Renal cortical epithelial cell (primary cell): ENCODE measurements around the gene SLC39A11. TPM values are rescaled to one million over a fixed set of nuclear protein-coding genes. Genes with fewer than 3 reads are reported as not detected.
"Not testable (repeated sequence)": the region's sequence is repeated elsewhere in the genome, so short reads cannot be mapped to it uniquely, and the experiment has no call there.

ENCODE experiments used
- DNase-seq: peaks from one replicate; pipeline ENCODE4 v3.0.0-alpha.2; 2011; ENCODE audit warnings: low read depth
- total RNA-seq: library from RNA; depleted of rRNA; stranded (reverse); fragments of >200 nt; gene quantifications from 2 replicates; pipeline ENCODE4 v1.2.3, GENCODE V29; 2014

The SLC39A11 gene
- total RNA-seq, 1 donor from 2014 or later = 24.2 TPM

DNA sequence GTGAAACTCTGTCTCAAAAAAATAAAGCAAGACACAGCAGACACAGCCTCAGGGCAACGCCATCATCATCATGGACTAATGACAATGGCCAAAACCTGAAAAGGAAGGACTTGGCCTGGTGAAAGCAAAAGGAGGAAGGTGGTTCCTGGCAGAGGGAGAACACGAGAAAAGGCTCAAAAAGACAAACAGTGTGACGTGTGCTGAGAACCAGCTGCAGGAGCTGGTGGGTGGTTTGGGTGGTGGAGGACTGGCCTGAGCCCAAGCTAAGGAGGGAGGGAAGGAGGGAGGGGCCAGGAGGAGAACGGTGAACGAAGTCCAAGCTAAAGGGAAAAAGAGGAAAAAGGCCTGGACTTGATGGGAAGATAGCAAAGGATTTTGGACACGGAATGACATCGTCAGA is 85.1 kb downstream of the SLC39A11 start:
- DNase-seq = peak; percentile 27

DNA sequence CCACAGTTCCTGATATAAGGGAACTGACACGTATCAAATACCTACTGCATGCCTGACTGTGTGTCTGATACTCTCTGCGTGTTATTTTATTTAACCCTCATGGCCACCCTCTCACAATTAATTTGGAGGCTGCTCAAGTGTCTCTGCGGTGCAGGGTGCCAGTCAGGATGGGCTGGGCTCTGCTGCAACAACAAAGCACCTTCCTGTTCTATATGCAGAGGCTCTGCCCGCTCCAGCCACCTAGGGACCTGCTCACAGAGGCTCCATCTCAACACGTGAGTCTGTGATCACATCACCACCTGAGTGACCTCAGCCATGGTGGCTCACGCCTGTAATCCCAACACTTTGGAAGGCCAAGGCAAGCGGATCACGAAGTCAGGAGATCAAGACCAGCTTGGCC is 87.1 kb downstream of the SLC39A11 start:
- no peak for DNase-seq

DNA sequence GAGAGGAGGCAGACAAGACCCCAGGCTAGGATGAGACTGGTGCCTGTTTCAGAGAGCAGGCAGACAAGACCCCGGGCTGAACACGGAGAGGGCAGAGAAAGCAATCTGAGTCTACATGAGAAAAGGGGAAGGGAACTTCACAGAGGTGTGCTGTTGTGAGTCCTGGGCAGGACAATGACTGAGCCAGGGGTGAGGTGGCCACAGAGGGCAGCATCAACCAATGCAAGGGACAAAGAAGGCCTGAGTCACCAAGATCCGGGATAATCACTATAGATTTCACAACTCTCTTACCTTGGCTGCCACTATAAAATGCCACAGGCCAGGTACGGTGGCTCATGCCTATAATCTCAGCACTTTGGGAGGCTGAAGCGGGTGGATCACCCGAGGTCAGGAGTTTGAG is 89.0 kb downstream of the SLC39A11 start:
- peak; percentile 29 for DNase-seq

GRCh38 chr17:73000832-73001231 is 91.7 kb downstream of the SLC39A11 start:
- DNase-seq = no peak

GRCh38 chr17:72999474-72999873 is 93.0 kb downstream of the SLC39A11 start:
- not testable (repeated sequence) for DNase-seq

GRCh38 chr17:72998343-72998742 is 94.1 kb downstream of the SLC39A11 start:
- no peak for DNase-seq

GRCh38 chr17:72997559-72997958 is 94.9 kb downstream of the SLC39A11 start:
- no peak for DNase-seq

DNA sequence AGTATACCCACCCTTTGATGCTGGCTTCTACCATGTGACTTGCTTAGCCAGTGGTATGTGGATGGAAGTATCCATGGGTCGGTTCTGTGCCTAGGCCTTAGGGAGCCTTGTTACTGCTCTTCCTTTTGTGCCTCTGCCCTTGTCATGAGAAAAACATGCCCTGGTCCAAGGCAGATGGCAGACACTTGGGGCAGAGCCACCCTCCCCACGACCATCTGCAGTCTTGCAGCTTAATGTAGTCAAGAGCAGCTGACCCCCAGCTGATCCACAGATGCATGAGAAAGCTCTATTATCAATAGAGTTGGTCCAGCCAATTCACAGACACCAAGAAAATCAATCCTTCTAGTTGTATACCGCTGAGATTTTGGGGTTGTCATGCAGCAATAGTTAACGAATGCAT is 95.7 kb downstream of the SLC39A11 start:
- DNase-seq = no peak

GRCh38 chr17:72995008-72995656 is 97.4 kb downstream of the SLC39A11 start:
- no peak for DNase-seq

- not testable (repeated sequence) for DNase-seq
Observed at GRCh38 chr17:72992783-72993467, 99.6 kb downstream of the SLC39A11 start.

- DNase-seq = no peak
Observed at GRCh38 chr17:72991651-72992050, 100.8 kb downstream of the SLC39A11 start.

DNA sequence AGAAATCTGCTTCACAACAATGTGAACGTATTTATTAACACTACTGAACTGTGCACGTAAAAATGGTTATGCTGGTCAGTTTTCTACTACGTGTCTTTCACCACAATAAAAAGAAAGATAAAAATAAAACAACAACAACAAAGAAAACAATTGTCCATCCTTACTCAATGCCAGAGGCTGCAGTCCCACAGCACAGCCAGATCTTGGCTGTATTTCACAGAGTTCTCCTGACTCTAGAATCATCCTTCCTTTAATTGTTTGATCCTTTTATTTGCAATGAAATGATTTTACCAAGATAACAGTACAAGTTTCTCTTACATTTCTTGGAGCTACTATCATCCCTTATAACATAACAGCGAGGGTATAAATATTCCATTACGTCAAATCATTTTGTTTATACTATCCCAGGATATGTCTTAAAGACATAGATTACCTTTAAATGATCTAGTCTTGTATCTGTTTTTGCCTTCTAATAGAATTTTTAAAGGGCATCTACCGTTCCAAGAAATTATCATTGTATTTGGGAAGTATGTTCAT is 103.3 kb downstream of the SLC39A11 start:
- DNase-seq = no peak

- DNase-seq = no peak
Observed at GRCh38 chr17:72988451-72988850, 104.0 kb downstream of the SLC39A11 start.

DNA sequence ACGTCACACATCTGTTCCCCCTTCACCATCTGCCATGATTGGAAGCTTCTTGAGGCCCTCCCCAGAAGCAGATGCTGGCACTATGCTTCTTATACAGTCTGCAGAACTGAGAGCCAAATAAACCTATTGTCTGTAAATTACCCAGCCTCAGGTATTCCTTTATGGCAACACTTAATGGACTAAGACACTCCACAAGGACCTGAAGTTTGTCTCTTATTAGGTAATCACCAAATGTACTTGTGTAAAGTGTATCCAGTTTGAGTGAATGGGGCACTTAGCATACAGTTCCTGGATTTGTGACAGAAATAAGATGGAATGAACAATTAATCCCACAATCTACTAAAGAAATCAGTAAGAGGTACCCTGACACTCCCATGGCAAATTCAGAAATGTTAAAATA is 105.3 kb downstream of the SLC39A11 start:
- no peak for DNase-seq

DNA sequence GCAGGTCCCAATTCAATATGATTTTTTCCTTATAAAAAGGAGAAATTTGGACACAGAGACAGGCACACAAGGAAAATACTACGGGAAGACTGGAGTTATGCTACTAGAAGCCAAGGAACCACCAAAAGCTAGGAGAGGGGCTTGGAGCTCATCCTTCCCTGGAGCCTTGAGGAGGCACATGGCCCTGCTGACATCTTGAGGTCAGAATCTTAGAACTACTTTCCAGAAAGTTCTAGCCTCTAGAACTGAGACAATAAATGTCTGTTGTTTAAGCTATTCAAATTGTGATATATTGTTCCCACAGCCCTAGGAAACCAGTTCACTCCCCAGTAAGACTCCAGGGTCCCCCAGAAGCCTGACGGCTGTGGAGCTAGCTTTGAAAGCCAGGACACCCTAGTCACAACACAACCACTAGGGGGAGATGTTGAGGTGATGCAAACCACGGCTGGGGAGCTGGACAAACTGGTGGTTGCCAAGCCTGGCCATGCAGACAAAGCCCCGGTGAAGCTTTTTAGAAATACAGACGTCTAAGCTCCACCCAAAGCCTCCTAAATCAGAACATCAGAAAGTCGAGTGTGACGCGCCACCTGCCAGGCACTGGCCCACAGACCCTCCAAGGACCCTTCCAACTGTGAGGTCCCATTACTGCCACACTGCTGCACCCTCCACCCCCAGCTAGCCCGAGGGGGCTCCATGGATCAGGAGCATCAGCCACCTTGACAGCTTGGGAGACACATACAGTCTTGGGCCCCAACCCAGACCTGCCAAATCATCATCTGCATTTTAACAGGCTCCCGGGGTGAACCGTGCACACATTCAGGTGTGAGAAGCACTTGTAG is 106.4 kb downstream of the SLC39A11 start:
- peak; percentile 56 for DNase-seq

GRCh38 chr17:72984926-72985325 is 107.6 kb downstream of the SLC39A11 start:
- no peak for DNase-seq

DNA sequence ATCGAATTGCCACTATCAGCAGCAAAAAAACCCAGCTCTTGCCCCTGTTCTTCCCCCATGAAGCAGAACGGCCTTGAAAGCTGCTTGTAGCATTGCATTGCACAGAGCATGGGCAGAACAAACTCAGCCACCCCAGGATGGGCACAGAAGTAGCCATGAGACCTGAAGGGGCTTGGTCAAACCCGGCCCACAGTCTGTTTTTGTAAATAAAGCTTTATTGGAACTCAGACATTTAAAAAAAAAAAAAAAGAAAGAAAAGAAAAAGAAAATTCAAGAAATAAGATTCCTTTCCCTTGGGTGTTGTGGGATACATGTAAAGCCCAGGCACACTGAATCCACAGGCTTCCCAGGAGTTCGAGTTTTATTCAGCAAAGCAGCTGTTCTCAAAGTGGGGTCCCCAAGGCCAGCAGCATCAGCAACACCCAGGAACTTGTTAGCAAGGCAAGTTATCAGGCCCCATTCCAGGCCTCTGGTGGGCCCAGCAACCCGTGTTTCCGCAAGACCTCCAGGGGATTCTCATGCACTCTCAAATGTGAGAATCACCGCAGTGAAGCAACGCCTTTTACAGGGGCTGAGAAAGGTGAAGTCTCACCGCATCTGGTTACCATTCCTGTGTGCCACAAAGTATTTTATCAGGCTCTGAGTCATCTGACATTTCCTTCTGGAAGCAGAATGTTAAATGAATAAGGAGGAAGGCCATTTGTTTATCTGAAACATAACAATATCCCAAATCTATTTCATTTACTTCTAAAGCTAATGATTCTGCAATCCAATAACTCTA is 108.2 kb downstream of the SLC39A11 start:
- DNase-seq = peak; percentile 68

GRCh38 chr17:72982680-72983079 is 109.8 kb downstream of the SLC39A11 start:
- DNase-seq = no peak

DNA sequence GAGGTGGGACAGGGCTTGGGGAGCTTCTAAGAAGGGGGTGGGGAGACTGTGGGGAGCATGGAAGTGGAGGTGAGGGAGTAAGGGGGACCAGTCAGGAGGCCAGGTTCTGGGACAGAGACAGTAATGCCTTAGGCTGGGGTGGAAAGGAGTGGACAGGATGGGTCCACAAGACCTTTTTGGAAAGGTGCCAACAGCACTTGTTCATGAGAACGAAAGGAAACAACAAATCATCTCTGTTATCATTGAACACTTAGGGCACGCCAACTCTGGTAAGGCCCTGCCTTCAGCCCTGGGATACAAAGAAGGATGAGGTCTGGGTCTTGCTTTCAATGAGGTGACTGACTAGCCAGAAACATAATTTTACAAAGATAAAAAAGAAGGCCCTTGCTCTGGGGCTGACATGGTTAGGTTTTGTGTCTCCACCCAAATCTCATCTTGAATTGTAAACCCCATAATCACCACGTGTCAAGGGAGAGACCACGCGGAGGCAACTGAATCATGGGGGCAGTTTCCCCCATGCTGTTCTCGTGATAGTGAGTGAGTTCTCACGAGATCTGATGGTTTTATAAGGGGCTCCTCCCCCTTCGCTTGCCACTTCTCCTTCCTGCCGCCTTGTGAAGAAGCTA is 113.8 kb downstream of the SLC39A11 start:
- no peak for DNase-seq

GRCh38 chr17:72977771-72978417 is 114.6 kb downstream of the SLC39A11 start:
- DNase-seq = peak; percentile 73
